H1 (cell line): ENCODE results near the gene CLEC4F. TPM values are rescaled to one million over a fixed set of nuclear protein-coding genes. Genes with fewer than 3 reads are reported as not detected.

Source experiments
- CTCF ChIA-PET: fragments of 300-600 bp; sonication (Branson Sonifier 250); formaldehyde crosslinking; loops from one replicate; lab custom pipeline; 2021; ENCODE audit not compliant: partially characterized antibody; lab: Charles Lee
- POLR2A ChIA-PET: fragments of 300-600 bp; sonication (Branson Sonifier 250); formaldehyde crosslinking; loops from one replicate; lab custom pipeline; 2021; ENCODE audit warnings: inconsistent platforms; ENCODE audit not compliant: partially characterized antibody; lab: Charles Lee
- DNase-seq, 2 experiments: peaks; one replicate each; pipeline versions ENCODE4 v3.0.0 to v3.0.0-alpha.2; 2010 to 2022; ENCODE audit warnings: low spot score in 2 of 2, low read depth in 1 of 2, mixed read lengths in 1 of 2
- FAIRE-seq: peaks from 2 replicates; lab custom pipeline; 2011; peaks lifted over from hg19 to GRCh38; lab: Jason Lieb, UNC
- H2AFZ ChIP-seq: 2 replicates; pipeline ENCODE4 v1.8.1; 2012; ENCODE audit warnings: low read length, inconsistent platforms
- H2AK5ac ChIP-seq: 2 replicates; pipeline ENCODE4 v1.6.1; 2013; ENCODE audit warnings: low read depth, low read length
- H2BK120ac ChIP-seq: replicated peaks from 2 replicates; pipeline ENCODE3; 2013; ENCODE audit warnings: low read depth, low read length, inconsistent platforms
- H2BK12ac ChIP-seq: 2 replicates; pipeline ENCODE4 v1.6.1; 2013; ENCODE audit warnings: low read depth, low read length
- H2BK15ac ChIP-seq: 2 replicates; pipeline ENCODE4 v1.6.1; 2013; ENCODE audit warnings: low read length
- H2BK20ac ChIP-seq: 2 replicates; pipeline ENCODE4 v1.6.1; 2013; ENCODE audit warnings: low read length
- H2BK5ac ChIP-seq: 2 replicates; pipeline ENCODE4 v1.6.1; 2013; ENCODE audit warnings: low read depth, low read length
- H3K14ac ChIP-seq: 2 replicates; pipeline ENCODE4 v1.6.1; 2013; ENCODE audit warnings: inconsistent platforms; ENCODE audit not compliant: insufficient read length
- H3K18ac ChIP-seq: 2 replicates; pipeline ENCODE4 v1.6.1; 2013; ENCODE audit warnings: low read length; ENCODE audit errors: extremely low read depth
- H3K23ac ChIP-seq: 2 replicates; pipeline ENCODE4 v1.6.1; 2013; ENCODE audit warnings: inconsistent platforms; ENCODE audit not compliant: insufficient read length
- H3K23me2 ChIP-seq: 2 replicates; pipeline ENCODE4 v1.6.1; 2013; ENCODE audit warnings: low read depth, low read length
- H3K27ac ChIP-seq: 2 replicates; pipeline ENCODE4 v1.6.1; 2011; ENCODE audit warnings: low read depth, low read length, inconsistent platforms
- H3K27me3 ChIP-seq, 4 experiments: replicated peaks in 1 of 4; 1 replicate in 1 of 4; 2 replicates in 3 of 4; pipeline versions ENCODE4 v1.6.1 to v1.8.1; 2011 to 2013; ENCODE audit warnings: low read length in 3 of 4, mild to moderate bottlenecking in 3 of 4, inconsistent platforms in 2 of 4, mixed read lengths in 2 of 4, moderate library complexity in 1 of 4; ENCODE audit not compliant: control insufficient read depth in 3 of 4, insufficient read depth in 3 of 4; ENCODE audit errors: extremely low read depth in 1 of 4
- H3K36me3 ChIP-seq, 4 experiments: 2 replicates each; pipeline versions ENCODE4 v1.6.1 to v1.8.1; 2011 to 2013; ENCODE audit warnings: mild to moderate bottlenecking in 4 of 4, low read length in 3 of 4, moderate library complexity in 2 of 4, control low read depth in 1 of 4, inconsistent platforms in 1 of 4; ENCODE audit not compliant: insufficient read depth in 4 of 4, control insufficient read depth in 2 of 4
- H3K4ac ChIP-seq: replicated peaks from 2 replicates; pipeline ENCODE3; 2013; ENCODE audit warnings: low read length, low read depth, mixed read lengths, inconsistent platforms; ENCODE audit not compliant: insufficient read length
- H3K4me1 ChIP-seq, 4 experiments: replicated peaks in 1 of 4; 1 replicate in 1 of 4; 2 replicates in 3 of 4; pipeline versions ENCODE4 v1.6.1 to v1.8.1; 2011 to 2013; ENCODE audit warnings: low read length in 3 of 4, inconsistent platforms in 2 of 4, mixed read lengths in 1 of 4; ENCODE audit not compliant: insufficient read depth in 4 of 4, control insufficient read depth in 3 of 4
- H3K4me2 ChIP-seq, 2 experiments: 2 replicates each; pipeline versions ENCODE4 v1.6.1 to v1.8.1; 2011 to 2013; ENCODE audit warnings: low read depth in 2 of 2, low read length in 2 of 2, control low read depth in 1 of 2, inconsistent platforms in 1 of 2, mild to moderate bottlenecking in 1 of 2; ENCODE audit not compliant: insufficient read depth in 1 of 2
- H3K4me3 ChIP-seq, 4 experiments: fragments of 200-600, 300-600 bp in 1 of 4; sonication (generic), shearing (Covaris generic), sonication (Bioruptor Twin) in 1 of 4; 2 replicates each; pipeline versions ENCODE4 v1.5.1 to v1.8.1; 2011 to 2016; ENCODE audit warnings: low read length in 4 of 4, low read depth in 3 of 4, control low read depth in 2 of 4, inconsistent platforms in 2 of 4, mild to moderate bottlenecking in 2 of 4, mixed read lengths in 1 of 4, moderate library complexity in 1 of 4; ENCODE audit not compliant: insufficient read depth in 2 of 4; ENCODE audit errors: extremely low read depth in 1 of 4
- H3K56ac ChIP-seq: replicated peaks from 2 replicates; pipeline ENCODE3; 2013; ENCODE audit warnings: low read depth, mild to moderate bottlenecking, mixed read lengths, low read length, inconsistent platforms; ENCODE audit not compliant: insufficient read length
- H3K79me1 ChIP-seq: 2 replicates; pipeline ENCODE4 v1.6.1; 2013; ENCODE audit warnings: low read depth, low read length, control low read depth
- H3K79me2 ChIP-seq, 2 experiments: 2 replicates each; pipeline versions ENCODE4 v1.6.1 to v1.8.1; 2012 to 2013; ENCODE audit warnings: low read length in 2 of 2, mild to moderate bottlenecking in 2 of 2, inconsistent platforms in 1 of 2; ENCODE audit not compliant: insufficient read depth in 2 of 2, control insufficient read depth in 1 of 2
- H3K9ac ChIP-seq, 4 experiments: replicated peaks in 1 of 4; 1 replicate in 1 of 4; 2 replicates in 3 of 4; pipeline versions ENCODE4 v1.6.1 to v1.8.1; 2011 to 2013; ENCODE audit warnings: low read depth in 3 of 4, low read length in 3 of 4, control low read depth in 2 of 4, mild to moderate bottlenecking in 2 of 4, moderate library complexity in 2 of 4, inconsistent platforms in 1 of 4; ENCODE audit errors: extremely low read depth in 1 of 4
- H3K9me3 ChIP-seq, 2 experiments: 2 replicates each; pipeline versions ENCODE4 v1.6.1 to v1.8.1; 2012 to 2013; ENCODE audit warnings: mild to moderate bottlenecking in 2 of 2, moderate library complexity in 2 of 2, control low read depth in 1 of 2, inconsistent platforms in 1 of 2, low read depth in 1 of 2, low read length in 1 of 2, mixed read lengths in 1 of 2; ENCODE audit not compliant: insufficient read depth in 2 of 2
- H4K20me1 ChIP-seq, 2 experiments: replicated peaks in 1 of 2; 2 replicates each; pipeline versions ENCODE3 to v1.8.1; 2011 to 2013; ENCODE audit warnings: inconsistent platforms in 2 of 2, low read length in 2 of 2, mild to moderate bottlenecking in 1 of 2; ENCODE audit not compliant: insufficient read depth in 2 of 2, control insufficient read depth in 1 of 2
- H4K5ac ChIP-seq: 2 replicates; pipeline ENCODE4 v1.6.1; 2013; ENCODE audit warnings: low read length, low read depth, mixed read lengths, inconsistent platforms; ENCODE audit not compliant: insufficient read length
- H4K8ac ChIP-seq: 2 replicates; pipeline ENCODE4 v1.8.0; 2013; ENCODE audit warnings: mild to moderate bottlenecking, moderate library complexity, low read length, inconsistent platforms; ENCODE audit not compliant: insufficient read depth; ENCODE audit errors: extremely low read depth
- H4K91ac ChIP-seq: replicated peaks from 2 replicates; pipeline ENCODE3; 2013; ENCODE audit warnings: low read length, mixed read lengths, inconsistent platforms; ENCODE audit not compliant: insufficient read length
- KDM1A ChIP-seq: fragments of 200-600, 300-600 bp; sonication (generic); IDR thresholded peaks from 2 replicates; pipeline ENCODE4 v1.7.1; 2016; ENCODE audit warnings: mild to moderate bottlenecking, low read length, borderline replicate concordance
- WGBS, 2 experiments: shearing (Covaris generic) in 1 of 2; methylation state at CpG; one replicate each; pipeline versions ENCODE4 v1.1.6 to v1.1.7; 2013 to 2015; ENCODE audit warnings: low lambda C conversion rate in 2 of 2, mixed read lengths in 2 of 2, inconsistent platforms in 1 of 2, low coverage in 1 of 2, missing lambda C conversion rate in 1 of 2; ENCODE audit not compliant: insufficient replicate concordance in 2 of 2, insufficient coverage in 1 of 2, insufficient read length in 1 of 2; ENCODE audit errors: extremely low coverage in 1 of 2, missing lambda C conversion rate in 1 of 2; 5-methylcytosine and 5-hydroxymethylcytosine counted together
- polyA plus RNA-seq, 7 experiments: library from polyadenylated mRNA; depleted of rRNA in 3 of 7; stranded (reverse) in 5 of 7; unstranded in 2 of 7; fragments of >200 nt in 5 of 7; fragments of 200-250 nt in 2 of 7; gene quantifications; 1 replicate in 5 of 7; 2 replicates in 1 of 7; 4 replicates in 1 of 7; pipeline versions ENCODE4 v1.2.1 to v1.2.3, GENCODE V29; 2011 to 2013; ENCODE audit warnings: missing spikeins in 2 of 7, mixed read lengths in 2 of 7
- total RNA-seq: library from RNA; stranded (reverse); fragmentation: NEBNext Ultra II Directional; extraction: Animal tissue kit (Norgen Biotek cat#: 25700); gene quantifications from 2 replicates; pipeline ENCODE4 v1.2.1, GENCODE V29; 2021

Gene CLEC4F
- total and polyA plus RNA-seq, 2 of the 8 experiments (the other 6 are each of a cell fraction or from before 2014, with no cell fraction given) = not detected

DNA sequence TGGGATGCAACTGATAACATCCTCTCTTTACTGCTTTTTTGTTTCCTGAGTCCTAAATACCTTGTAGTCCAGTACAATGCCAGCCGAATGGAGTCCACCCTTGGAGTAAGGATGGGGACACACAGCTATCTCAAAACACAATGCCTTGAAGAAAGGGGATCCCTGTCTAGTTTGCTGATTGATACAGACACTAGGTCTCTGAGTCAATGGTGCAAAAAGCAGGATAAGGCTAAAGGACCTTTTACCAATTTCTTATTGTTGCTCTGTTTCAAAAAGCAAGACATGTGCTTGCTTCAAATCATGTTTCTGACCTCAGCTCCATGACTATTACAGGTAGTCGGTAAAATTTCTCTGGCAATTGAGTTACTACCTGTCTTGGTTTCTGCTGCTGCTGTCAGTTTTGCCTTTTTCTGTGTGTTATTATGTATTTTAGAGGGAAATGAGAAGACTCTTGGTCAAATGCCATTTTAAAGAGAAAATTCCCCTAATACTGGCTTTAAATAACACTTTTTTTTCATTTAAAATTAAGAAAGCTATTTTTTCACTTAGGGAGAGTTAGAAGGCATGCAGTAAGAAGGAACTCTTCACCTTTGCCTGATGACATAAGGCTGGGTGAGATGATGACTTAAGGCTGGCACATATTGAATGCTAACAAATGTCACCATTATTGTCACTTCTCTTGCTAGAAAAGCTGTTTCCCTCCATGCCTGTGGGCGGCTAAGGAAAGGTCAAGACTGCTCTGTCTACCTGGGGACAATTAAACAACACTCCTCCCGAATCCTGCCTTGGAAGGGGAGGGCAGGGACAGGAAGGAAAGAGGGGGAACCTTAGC, 25.0 kb downstream of the CLEC4F start:
- ChIA-PET CTCF (interaction anchor here (0.6 to 13.4 kb wide), 11 partner anchors 20 to 153 kb away, joined by 3 to 91 read pairs (median 4); partner anchors contain the start of gene CLEC4F), POLR2A (interaction anchor here (0.6 to 0.8 kb wide), 2 partner anchors 27 to 1082 kb away, joined by 3 read pairs; partner anchors contain the start of gene ADD2)
- DNase-seq = no peak
- Histone ChIP-seq H3K18ac (no peak overlapping the region), H4K20me1 (no peaks in the 10 kb centered on the region), H3K9me3 (peaks cover 4 to 6% of the 10 kb centered on the region in 2 experiments; a peak in 2 of 4 replicates), H4K8ac (no peak overlapping the region), H3K4me3 (no peak overlapping the region), H2BK12ac (no peak overlapping the region), H4K91ac (no peak overlapping the region), H3K23me2 (no peaks in the 10 kb centered on the region; the same call in 1 of the 2 replicates), H3K79me2 (no peaks in the 10 kb centered on the region), H3K4me2 (no peak overlapping the region), H3K4ac (no peak overlapping the region), H3K36me3 (no peaks in the 10 kb centered on the region), H3K23ac (no peak overlapping the region), H2AFZ (no peak overlapping the region), H2BK5ac (no peak overlapping the region), H2BK120ac (no peak overlapping the region), H3K27ac (no peak overlapping the region), H3K56ac (no peak overlapping the region), H2BK20ac (no peak overlapping the region), H2AK5ac (no peak overlapping the region), H3K4me1 (peaks cover 0 to 3% (median 0%) of the 10 kb centered on the region in 4 experiments; a peak in 1 of 7 replicates), H3K79me1 (no peaks in the 10 kb centered on the region), H3K14ac (no peak overlapping the region), H4K5ac (no peak overlapping the region), H3K9ac (no peak overlapping the region), H3K27me3 (peaks cover 18 to 32% (median 21%) of the 10 kb centered on the region in 4 experiments), H2BK15ac (no peak overlapping the region)
- WGBS, 2 experiments = 77% methylated on average over 4 of the region's 4 CpGs; no CpG with 5 or more reads in 1 of the 2 experiments
- no peak for FAIRE-seq
- no peak for TF ChIP-seq KDM1A
